GM12878 (cell line): ENCODE data around the gene PTPRN2.

Source experiments
- CEBPB ChIP-seq, 2 experiments: fragments of 150-350 bp in 1 of 2; IDR thresholded peaks; 2 replicates each; pipeline ENCODE4 v1.6.1; 2012 to 2014; ENCODE audit warnings: low read depth in 2 of 2, low read length in 2 of 2, borderline replicate concordance in 1 of 2, inconsistent platforms in 1 of 2
- CTCF ChIP-seq, 3 experiments: IDR thresholded peaks in 2 of 3; conservative IDR thresholded peaks in 1 of 3; 2 replicates each; pipeline ENCODE4 v1.5.1; 2011; ENCODE audit warnings: low read depth in 3 of 3, low read length in 3 of 3, mild to moderate bottlenecking in 3 of 3, control low read depth in 2 of 3, moderate library complexity in 2 of 3, inconsistent platforms in 1 of 3, mixed read lengths in 1 of 3; ENCODE audit not compliant: control insufficient read depth in 2 of 3, insufficient read depth in 1 of 3; ENCODE audit errors: extremely low read depth in 1 of 3
- IRF5 ChIP-seq: fragments of 450-650 bp; IDR thresholded peaks from 2 replicates; pipeline ENCODE4 v1.6.1; 2017; ENCODE audit warnings: borderline replicate concordance
- MYC ChIP-seq: IDR thresholded peaks from 2 replicates; pipeline ENCODE4 v1.6.1; 2011; ENCODE audit warnings: mild to moderate bottlenecking, low read length, moderate library complexity, inconsistent platforms; ENCODE audit not compliant: insufficient read depth, insufficient replicate concordance, insufficient read length, severe bottlenecking
- POLR2A ChIP-seq: IDR thresholded peaks from 2 replicates; pipeline ENCODE4 v1.6.1; 2011; ENCODE audit warnings: low read depth, mild to moderate bottlenecking, low read length
- REST ChIP-seq: IDR thresholded peaks from 2 replicates; pipeline ENCODE4 v1.6.1; 2012; ENCODE audit warnings: mild to moderate bottlenecking, low read depth, low read length
- SRF ChIP-seq, 2 experiments: IDR thresholded peaks; 2 replicates each; pipeline ENCODE4 v1.6.1; 2011; ENCODE audit warnings: low read depth in 2 of 2, low read length in 2 of 2, mild to moderate bottlenecking in 1 of 2, moderate library complexity in 1 of 2
- YY1 ChIP-seq: IDR thresholded peaks from 2 replicates; pipeline ENCODE4 v1.6.1; 2011; ENCODE audit warnings: low read depth, mild to moderate bottlenecking, low read length

- TF ChIP-seq YY1 (no peak), SRF (IDR thresholded peaks at IDR 0.05; ENCODE audit: low read depth in 2 of 2, low read length in 2 of 2) (no peak), CTCF (IDR thresholded peaks at IDR 0.05 in 2 of 3, conservative IDR thresholded peaks at IDR 0.05 in 1 of 3; ENCODE audit: control insufficient read depth in 2 of 3, extremely low read depth in 1 of 3, insufficient read depth in 1 of 3, low read depth in 3 of 3, low read length in 3 of 3) (no peak), REST (no peak), MYC (no peak), POLR2A (no peak), CEBPB (IDR thresholded peaks at IDR 0.05; ENCODE audit: borderline replicate concordance in 1 of 2, low read depth in 2 of 2, low read length in 2 of 2) (no peak), IRF5 (no peak)
These were observed 964.1 kb downstream of the PTPRN2 start for GRCh38 chr7:157623556-157623955.
